HG03442 (cell line): Measurements from ENCODE around the gene SPTAN1.
"Not testable (repeated sequence)": the region's sequence is repeated elsewhere in the genome, so short reads cannot be mapped to it uniquely, and the experiment has no call there.

Experiments
- ATAC-seq: cut with Tn5 transposase; IDR thresholded peaks from one replicate; pipeline ENCODE4 v1.9.1; 2021; ENCODE audit warnings: mild to moderate bottlenecking, moderate library complexity; ENCODE audit not compliant: unreplicated experiment

SPTAN1 gene

DNA sequence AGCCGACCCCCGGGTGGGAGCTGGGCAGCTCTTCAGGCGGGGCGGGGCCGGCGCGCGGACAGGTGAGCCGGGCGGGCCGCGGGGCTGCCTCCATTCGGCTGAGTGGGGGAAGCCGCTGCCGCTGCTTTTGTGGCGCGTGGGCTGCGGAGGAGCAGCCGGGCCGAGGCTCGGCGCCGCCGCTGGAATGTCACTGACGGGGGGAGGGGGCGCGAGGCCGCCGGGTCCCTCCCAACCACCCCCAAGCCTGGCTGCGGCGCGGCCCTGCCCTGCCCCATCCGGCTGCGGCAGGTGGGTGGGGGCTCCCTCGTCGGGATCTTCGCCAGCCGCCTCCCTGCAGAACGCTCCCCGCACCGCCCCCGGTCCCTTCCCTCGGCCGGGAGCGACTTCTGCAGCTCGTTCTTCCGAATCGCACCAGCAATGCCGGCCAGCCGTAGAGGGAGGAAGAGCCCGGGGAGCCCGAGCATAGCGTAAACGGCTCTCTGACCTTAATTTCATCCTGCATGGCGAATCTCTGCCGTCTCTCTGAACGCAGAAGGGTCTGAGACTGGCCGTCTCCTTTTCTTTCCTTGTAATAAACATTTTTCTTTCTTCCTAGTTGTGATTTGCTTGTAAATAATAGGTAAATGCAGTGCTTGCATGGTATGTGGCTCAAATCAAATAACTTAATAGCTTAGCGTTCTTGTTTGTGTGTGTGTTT is 505 bp downstream of the SPTAN1 start:
- peak; percentile 32 for ATAC-seq

- no peak for ATAC-seq
These were observed 1.3 kb downstream of the SPTAN1 start for GRCh38 chr9:128553728-128554127.

GRCh38 chr9:128554155-128554862 is 1.9 kb downstream of the SPTAN1 start:
- ATAC-seq, result no peak

- ATAC-seq, result no peak
These were observed 2.9 kb downstream of the SPTAN1 start for GRCh38 chr9:128555180-128555721.

DNA sequence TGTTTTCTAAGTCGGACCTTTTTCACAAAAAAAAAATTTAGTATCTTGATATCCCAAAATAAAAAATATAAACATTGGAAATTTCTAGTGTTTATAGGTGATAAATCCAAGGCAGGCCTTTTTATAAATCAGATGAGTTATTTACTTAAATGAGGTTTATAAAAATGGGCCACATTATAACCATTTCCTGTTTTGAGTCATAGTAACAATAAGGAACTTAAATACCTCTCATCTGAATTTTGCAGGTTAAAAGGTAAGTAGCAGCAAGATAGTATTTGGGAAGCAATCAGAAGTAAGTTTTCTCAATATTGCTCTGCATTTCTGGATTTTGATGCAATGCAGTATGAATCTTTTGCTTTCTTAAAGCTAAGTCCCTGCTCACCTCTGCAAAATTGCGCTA is 3.9 kb downstream of the SPTAN1 start:
- no peak for ATAC-seq

GRCh38 chr9:128556926-128557634 is 4.7 kb downstream of the SPTAN1 start:
- no peak for ATAC-seq

DNA sequence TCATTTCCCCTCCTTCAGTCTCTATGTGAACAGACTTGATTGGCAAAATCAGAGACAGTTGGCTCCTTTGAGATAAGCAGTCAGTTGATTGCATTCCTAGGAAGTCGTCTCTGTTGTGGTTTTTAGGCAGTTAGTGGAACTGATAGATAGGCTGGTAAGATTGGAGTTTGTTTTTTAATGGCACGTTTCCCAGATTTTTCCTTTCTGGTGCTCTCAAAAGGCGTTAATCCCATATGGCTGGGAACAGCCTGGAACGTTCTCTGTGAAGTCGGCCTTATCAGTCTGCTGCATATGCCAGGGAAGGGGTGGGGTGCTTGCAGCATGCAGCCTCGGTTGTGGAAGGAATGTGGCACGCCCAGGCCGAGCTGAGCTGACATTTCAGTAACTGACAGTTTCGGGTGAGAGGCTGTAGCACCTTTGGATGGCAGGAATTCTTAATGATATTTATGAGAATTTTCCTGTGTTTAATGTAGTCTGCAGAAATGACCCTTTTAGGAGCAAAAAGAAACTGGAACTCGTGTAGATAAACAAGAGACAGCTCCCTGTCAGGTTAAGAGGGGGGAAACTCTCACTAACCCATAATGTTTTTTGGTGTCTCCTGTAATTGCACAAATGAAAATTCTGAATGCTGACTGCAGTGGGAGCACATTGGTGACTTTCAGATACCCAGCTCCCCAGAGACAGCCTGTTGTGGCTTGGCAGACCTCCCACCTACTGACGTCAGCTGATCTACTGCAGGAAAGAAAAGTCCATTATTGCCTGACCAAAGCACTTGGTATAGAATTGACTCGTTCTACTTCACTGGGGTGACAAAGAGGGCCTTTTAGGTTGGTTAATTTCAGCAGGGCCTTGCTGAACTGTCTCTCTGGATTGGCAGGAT is 6.3 kb downstream of the SPTAN1 start:
- ATAC-seq, result peak; percentile 73

DNA sequence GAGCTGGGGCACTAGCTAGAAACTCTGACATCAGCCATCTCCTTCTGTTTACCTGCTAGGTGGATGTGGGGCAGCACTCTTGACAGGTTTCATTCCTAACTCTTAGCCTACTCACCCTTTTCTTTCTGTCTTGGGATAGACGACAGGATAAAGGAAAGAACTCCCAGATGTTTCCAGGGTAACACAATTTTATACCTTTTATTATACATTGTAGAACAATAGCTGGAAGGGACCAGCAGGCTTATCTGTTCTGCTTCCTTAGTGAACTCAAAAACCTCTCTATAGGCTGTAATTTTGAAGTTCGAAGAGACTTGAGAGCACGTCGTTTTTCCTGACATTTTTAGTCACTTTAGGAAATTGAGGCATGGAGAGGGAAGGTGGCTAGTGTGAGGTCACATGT is 13.2 kb downstream of the SPTAN1 start:
- ATAC-seq, result no peak

GRCh38 chr9:128568470-128569078 is 16.2 kb downstream of the SPTAN1 start:
- no peak for ATAC-seq

- ATAC-seq, result no peak
These were observed 23.1 kb downstream of the SPTAN1 start for GRCh38 chr9:128575469-128575868.

- ATAC-seq, result no peak
These were observed 23.5 kb downstream of the SPTAN1 start for GRCh38 chr9:128575916-128576315.

GRCh38 chr9:128577206-128577605 is 24.8 kb downstream of the SPTAN1 start:
- no peak for ATAC-seq

GRCh38 chr9:128579194-128579593 is 26.8 kb downstream of the SPTAN1 start:
- ATAC-seq, result no peak

DNA sequence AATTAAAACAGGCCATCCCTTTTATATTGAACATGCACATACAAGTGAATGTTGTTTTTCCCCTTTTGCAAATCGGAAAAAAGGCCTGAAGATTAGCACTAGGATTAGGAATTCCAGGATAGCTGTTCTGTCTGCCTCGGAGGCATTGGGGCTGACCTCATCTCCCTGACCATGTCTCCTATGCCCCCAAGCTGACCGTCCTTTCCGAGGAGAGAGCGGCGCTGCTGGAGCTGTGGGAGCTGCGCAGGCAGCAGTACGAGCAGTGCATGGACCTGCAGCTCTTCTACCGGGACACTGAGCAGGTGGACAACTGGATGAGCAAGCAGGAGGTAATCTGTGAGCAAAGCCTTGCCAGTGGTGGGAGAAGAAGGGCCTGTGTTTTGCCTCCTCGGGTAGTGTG is 28.3 kb downstream of the SPTAN1 start:
- no peak for ATAC-seq

DNA sequence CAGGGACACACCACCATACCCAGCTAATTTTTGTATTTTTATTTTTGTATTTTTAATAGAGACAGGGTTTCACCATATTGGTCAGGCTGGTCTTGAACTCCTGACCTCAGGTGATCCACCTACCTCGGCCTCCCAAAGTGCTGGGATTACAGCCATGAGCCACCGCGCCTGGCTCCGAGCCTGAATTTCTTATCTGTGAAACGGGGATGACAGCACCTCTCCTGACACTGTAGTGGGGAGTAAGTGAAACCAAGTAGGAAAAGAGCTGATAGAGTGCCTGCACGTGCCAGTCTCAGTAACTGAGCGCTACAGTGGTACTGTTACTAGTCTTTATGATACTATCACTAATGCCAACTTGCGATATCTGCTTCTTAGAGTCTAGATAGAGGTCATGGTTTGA is 32.8 kb downstream of the SPTAN1 start:
- not testable (repeated sequence) for ATAC-seq

DNA sequence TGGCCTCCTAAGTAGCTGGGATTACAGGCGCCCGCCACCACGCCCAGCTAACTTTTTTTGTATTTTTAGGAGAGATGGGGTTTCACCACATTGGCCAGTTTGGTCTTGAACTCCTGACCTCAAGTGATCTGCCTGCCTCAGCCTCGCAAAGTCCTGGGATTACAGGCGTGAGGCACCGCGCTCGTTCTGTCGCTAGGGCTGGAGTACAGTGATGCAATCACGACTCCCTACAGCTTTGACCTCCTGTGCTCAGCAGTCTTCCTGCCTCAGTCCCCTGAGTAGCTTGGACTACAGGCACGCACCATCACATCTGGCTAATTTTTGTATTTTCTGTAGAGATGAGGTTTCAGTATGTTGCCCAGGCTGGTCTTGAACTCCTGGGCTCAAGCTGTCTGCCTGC is 34.5 kb downstream of the SPTAN1 start:
- not testable (repeated sequence) for ATAC-seq

GRCh38 chr9:128587453-128587852 is 35.1 kb downstream of the SPTAN1 start:
- no peak for ATAC-seq

DNA sequence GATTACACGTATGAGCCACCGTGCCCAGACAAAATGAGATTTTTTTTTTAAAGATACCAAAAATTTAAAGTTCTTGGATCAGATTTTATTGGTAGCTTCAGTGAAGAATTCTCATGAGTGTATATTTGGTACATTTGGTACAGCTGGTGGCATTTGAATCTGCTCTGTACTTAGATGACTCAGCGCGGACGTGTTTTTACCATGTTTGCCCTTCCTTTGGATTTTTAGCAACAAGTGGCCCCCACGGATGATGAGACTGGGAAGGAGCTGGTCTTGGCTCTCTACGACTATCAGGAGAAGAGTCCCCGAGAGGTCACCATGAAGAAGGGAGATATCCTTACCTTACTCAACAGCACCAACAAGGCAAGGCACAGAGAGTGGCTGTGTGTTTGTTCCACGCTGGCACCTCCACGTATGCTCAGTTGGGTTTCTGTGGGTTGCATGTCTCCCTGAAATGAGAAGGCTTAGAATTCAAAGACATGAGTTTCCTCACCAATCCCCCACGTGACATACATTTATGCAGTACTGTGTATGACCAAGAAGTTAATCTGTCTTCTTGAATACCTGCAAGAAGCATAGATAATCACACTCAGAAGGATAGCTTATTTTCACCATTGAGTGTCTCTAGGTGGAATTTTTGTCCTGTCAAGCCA is 36.3 kb downstream of the SPTAN1 start:
- ATAC-seq, result no peak

- ATAC-seq, result no peak
These were observed 40.7 kb downstream of the SPTAN1 start for GRCh38 chr9:128593039-128593438.

DNA sequence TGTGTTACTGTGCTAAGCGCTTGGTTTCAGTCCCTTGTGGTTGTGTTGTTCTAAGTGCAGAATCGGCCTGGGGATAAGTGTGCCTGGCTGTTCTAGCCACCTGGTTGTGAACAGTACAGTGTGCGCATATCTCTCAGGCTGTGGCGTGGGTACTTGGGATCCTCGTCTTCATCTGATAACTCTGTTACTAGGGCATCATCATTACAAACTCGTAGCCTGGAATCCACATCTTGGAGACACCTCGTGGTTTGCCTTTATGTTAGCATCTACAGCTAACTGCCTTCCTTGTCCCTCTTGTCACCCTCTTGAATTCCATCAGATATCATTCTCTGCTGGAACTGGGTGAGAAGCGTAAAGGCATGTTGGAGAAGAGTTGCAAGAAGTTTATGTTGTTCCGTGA is 41.5 kb downstream of the SPTAN1 start:
- ATAC-seq, result no peak
